Neural cell (in vitro differentiated cells): ENCODE results near the gene ATG7. TPM values are rescaled to one million over a fixed set of nuclear protein-coding genes. Genes with fewer than 3 reads are reported as not detected.

Source experiments
- H2AFZ ChIP-seq: fragments of 200-600, 300-800 bp; sonication (generic), shearing (Covaris generic); 2 replicates; pipeline ENCODE4 v1.6.0; 2014; ENCODE audit warnings: low read depth, mild to moderate bottlenecking, antibody characterized with exemption, low read length, moderate library complexity
- H3F3A ChIP-seq: fragments of 200-600 bp; shearing (Covaris generic); 2 replicates; pipeline ENCODE4 v1.6.1; 2016; ENCODE audit warnings: mild to moderate bottlenecking, moderate library complexity, mixed read lengths, antibody characterized with exemption, low read length; ENCODE audit not compliant: insufficient read depth, poor library complexity, severe bottlenecking
- H3K27ac ChIP-seq: fragments of 200-600, 300-800 bp; sonication (generic), shearing (Covaris generic); 2 replicates; pipeline ENCODE4 v1.5.1; 2014; ENCODE audit warnings: mild to moderate bottlenecking, low read length, moderate library complexity
- H3K27me3 ChIP-seq: fragments of 300-800, 200-600 bp; sonication (generic), shearing (Covaris generic); 2 replicates; pipeline ENCODE4 v1.6.0; 2014; ENCODE audit warnings: mild to moderate bottlenecking, low read depth, low read length, moderate library complexity; ENCODE audit not compliant: insufficient read depth
- H3K36me3 ChIP-seq: fragments of 300-800, 200-600 bp; sonication (generic), shearing (Covaris generic); 2 replicates; pipeline ENCODE4 v1.5.1; 2014; ENCODE audit warnings: mild to moderate bottlenecking, antibody characterized with exemption, low read length, moderate library complexity; ENCODE audit not compliant: insufficient read depth
- H3K4me2 ChIP-seq: fragments of 300-800, 200-600 bp; sonication (generic), shearing (Covaris generic); 2 replicates; pipeline ENCODE4 v1.6.0; 2014; ENCODE audit warnings: mild to moderate bottlenecking, low read length
- H3K4me3 ChIP-seq: fragments of 300-800, 200-600 bp; sonication (generic), shearing (Covaris generic); 2 replicates; pipeline ENCODE4 v1.5.1; 2014; ENCODE audit warnings: mild to moderate bottlenecking, low read length, moderate library complexity
- H3K79me2 ChIP-seq: fragments of 200-600 bp; shearing (Covaris generic); replicated peaks from 2 replicates; pipeline ENCODE4 v1.6.0; 2014; ENCODE audit warnings: mild to moderate bottlenecking, low read length, moderate library complexity; ENCODE audit not compliant: insufficient read depth
- H3K9ac ChIP-seq: fragments of 300-800, 200-600 bp; sonication (generic), shearing (Covaris generic); 2 replicates; pipeline ENCODE4 v1.6.1; 2016; ENCODE audit warnings: mild to moderate bottlenecking, low read length, mixed read lengths
- H3K9me2 ChIP-seq: fragments of 200-600 bp; shearing (Covaris generic); 2 replicates; pipeline ENCODE4 v1.6.1; 2016; ENCODE audit warnings: mild to moderate bottlenecking, low read length, mixed read lengths; ENCODE audit not compliant: insufficient read depth
- H3K9me3 ChIP-seq: fragments of 200-600, 300-800 bp; sonication (generic), shearing (Covaris generic); 2 replicates; pipeline ENCODE4 v1.6.1; 2016; ENCODE audit warnings: mild to moderate bottlenecking, mixed run types, low read length, moderate library complexity, mixed read lengths
- H4K20me1 ChIP-seq: fragments of 200-600 bp; shearing (Covaris generic); 2 replicates; pipeline ENCODE4 v1.6.1; 2016; ENCODE audit warnings: mild to moderate bottlenecking, mixed run types; ENCODE audit not compliant: insufficient read depth
- CTCF ChIP-seq: fragments of 450-650 bp; IDR thresholded peaks from 2 replicates; pipeline ENCODE4 v1.5.1; 2014; ENCODE audit warnings: antibody characterized with exemption, mild to moderate bottlenecking, moderate library complexity; ENCODE audit not compliant: poor library complexity, severe bottlenecking
- EP300 ChIP-seq: fragments of 450-650 bp; conservative IDR thresholded peaks from 2 replicates; pipeline ENCODE4 v1.6.1; 2014; ENCODE audit warnings: antibody characterized with exemption, mild to moderate bottlenecking, moderate library complexity; ENCODE audit not compliant: poor library complexity, severe bottlenecking
- EZH2 ChIP-seq: fragments of 200-600, 300-800 bp; shearing (Covaris generic), sonication (generic); IDR thresholded peaks from 2 replicates; pipeline ENCODE4 v1.6.1; 2014; ENCODE audit warnings: antibody characterized with exemption, low read length, borderline replicate concordance, mild to moderate bottlenecking; ENCODE audit not compliant: insufficient read depth, poor library complexity, severe bottlenecking
- MXI1 ChIP-seq: fragments of 450-650 bp; conservative IDR thresholded peaks from 2 replicates; pipeline ENCODE4 v1.6.1; 2014; ENCODE audit warnings: antibody characterized with exemption, mild to moderate bottlenecking; ENCODE audit not compliant: poor library complexity, severe bottlenecking
- POLR2AphosphoS5 ChIP-seq: IDR thresholded peaks from 2 replicates; pipeline ENCODE4 v1.6.1; 2012
- RAD21 ChIP-seq: fragments of 450-650 bp; conservative IDR thresholded peaks from 2 replicates; pipeline ENCODE4 v1.6.1; 2014; ENCODE audit warnings: antibody characterized with exemption, mild to moderate bottlenecking, moderate library complexity
- REST ChIP-seq: IDR thresholded peaks from 2 replicates; pipeline ENCODE4 v1.6.1; 2012; ENCODE audit warnings: borderline replicate concordance
- SMC3 ChIP-seq: fragments of 450-650 bp; conservative IDR thresholded peaks from 2 replicates; pipeline ENCODE4 v1.6.1; 2014; ENCODE audit warnings: antibody characterized with exemption, mild to moderate bottlenecking, moderate library complexity; ENCODE audit not compliant: poor library complexity
- TAF1 ChIP-seq: IDR thresholded peaks from 2 replicates; pipeline ENCODE4 v1.6.1; 2012; ENCODE audit warnings: low read depth
- polyA plus RNA-seq: library from polyadenylated mRNA; depleted of rRNA; stranded (reverse); fragments of >200 nt; gene quantifications from 2 replicates; pipeline ENCODE4 v1.2.3, GENCODE V29; 2014

ATG7 gene
- polyA plus RNA-seq, 1 donor from 2014 or later, result 28.8 TPM

GRCh38 chr3:11548721-11549131, 276.5 kb downstream of the ATG7 start:
- Histone ChIP-seq H3K36me3 (no peaks in the 10 kb centered on the region), H3F3A (no peaks in the 10 kb centered on the region), H3K79me2 (no peaks in the 10 kb centered on the region), H4K20me1 (no peaks in the 10 kb centered on the region), H3K9ac (no peak overlapping the region), H3K27me3 (no peaks in the 10 kb centered on the region), H3K4me2 (no peak overlapping the region), H3K4me3 (no peak overlapping the region), H2AFZ (no peak overlapping the region), H3K9me2 (no peaks in the 10 kb centered on the region), H3K27ac (no peak overlapping the region), H3K9me3 (no peaks in the 10 kb centered on the region)
- TF ChIP-seq EP300, result no peak
- TF ChIP-seq RAD21, result no peak

GRCh38 chr3:11549580-11550140, 277.5 kb downstream of the ATG7 start:
- Histone ChIP-seq H3K9ac (no peak overlapping the region), H3K27me3 (no peaks in the 10 kb centered on the region), H3K4me3 (no peak overlapping the region)

GRCh38 chr3:11551036-11551435, 278.8 kb downstream of the ATG7 start:
- H3K4me3 ChIP-seq, result no peak overlapping the region
- H3K27me3 ChIP-seq, result no peaks in the 10 kb centered on the region
- no peaks in the 10 kb centered on the region for H3F3A ChIP-seq
- H4K20me1 ChIP-seq, result no peaks in the 10 kb centered on the region
- H3K27ac ChIP-seq, result no peak overlapping the region
- H3K79me2 ChIP-seq, result no peaks in the 10 kb centered on the region
- H3K4me2 ChIP-seq, result no peak overlapping the region
- TF ChIP-seq MXI1 (no peak), EP300 (no peak), EZH2 (no peak), REST (no peak), POLR2AphosphoS5 (no peak), TAF1 (no peak), SMC3 (no peak), CTCF (no peak), RAD21 (no peak)
- H3K9me2 ChIP-seq, result no peaks in the 10 kb centered on the region
- H3K9ac ChIP-seq, result no peak overlapping the region
- H3K9me3 ChIP-seq, result no peaks in the 10 kb centered on the region
- H2AFZ ChIP-seq, result no peak overlapping the region
- H3K36me3 ChIP-seq, result no peaks in the 10 kb centered on the region

More at GRCh38 chr3:11549580-11550140, 277.5 kb downstream of the ATG7 start:
- H3K79me2 ChIP-seq, result no peaks in the 10 kb centered on the region
- no peak overlapping the region for H3K4me2 ChIP-seq
- no peaks in the 10 kb centered on the region for H3K9me2 ChIP-seq
- H3F3A ChIP-seq, result no peaks in the 10 kb centered on the region
- H2AFZ ChIP-seq, result no peak overlapping the region
- H3K36me3 ChIP-seq, result no peaks in the 10 kb centered on the region
- no peaks in the 10 kb centered on the region for H3K9me3 ChIP-seq
- TF ChIP-seq TAF1, result no peak
- no peak for TF ChIP-seq EZH2
- no peak overlapping the region for H3K27ac ChIP-seq
- no peaks in the 10 kb centered on the region for H4K20me1 ChIP-seq
